ENCODE data around the gene RABIF.

RABIF gene

DNA sequence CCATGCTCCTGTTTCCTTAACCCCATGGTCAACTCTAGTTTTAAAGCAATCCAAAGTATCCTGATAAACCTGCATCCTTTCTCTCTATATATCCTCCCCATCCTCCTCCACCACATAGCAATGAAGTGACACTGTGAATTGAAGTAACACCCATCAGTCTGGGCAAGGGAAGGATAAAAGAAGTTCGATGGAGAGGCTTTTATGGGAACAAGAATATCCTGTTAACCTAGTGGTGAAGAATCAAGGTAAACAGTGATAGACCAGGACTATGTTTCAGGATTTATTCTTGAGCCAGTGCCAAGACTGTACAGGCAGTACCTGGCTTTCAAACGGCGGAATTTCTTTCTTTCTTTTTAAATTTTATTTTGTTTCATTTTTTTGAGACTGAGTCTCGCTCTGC, 17.6 kb downstream of the RABIF start:
- no peak for DNase-seq

DNA sequence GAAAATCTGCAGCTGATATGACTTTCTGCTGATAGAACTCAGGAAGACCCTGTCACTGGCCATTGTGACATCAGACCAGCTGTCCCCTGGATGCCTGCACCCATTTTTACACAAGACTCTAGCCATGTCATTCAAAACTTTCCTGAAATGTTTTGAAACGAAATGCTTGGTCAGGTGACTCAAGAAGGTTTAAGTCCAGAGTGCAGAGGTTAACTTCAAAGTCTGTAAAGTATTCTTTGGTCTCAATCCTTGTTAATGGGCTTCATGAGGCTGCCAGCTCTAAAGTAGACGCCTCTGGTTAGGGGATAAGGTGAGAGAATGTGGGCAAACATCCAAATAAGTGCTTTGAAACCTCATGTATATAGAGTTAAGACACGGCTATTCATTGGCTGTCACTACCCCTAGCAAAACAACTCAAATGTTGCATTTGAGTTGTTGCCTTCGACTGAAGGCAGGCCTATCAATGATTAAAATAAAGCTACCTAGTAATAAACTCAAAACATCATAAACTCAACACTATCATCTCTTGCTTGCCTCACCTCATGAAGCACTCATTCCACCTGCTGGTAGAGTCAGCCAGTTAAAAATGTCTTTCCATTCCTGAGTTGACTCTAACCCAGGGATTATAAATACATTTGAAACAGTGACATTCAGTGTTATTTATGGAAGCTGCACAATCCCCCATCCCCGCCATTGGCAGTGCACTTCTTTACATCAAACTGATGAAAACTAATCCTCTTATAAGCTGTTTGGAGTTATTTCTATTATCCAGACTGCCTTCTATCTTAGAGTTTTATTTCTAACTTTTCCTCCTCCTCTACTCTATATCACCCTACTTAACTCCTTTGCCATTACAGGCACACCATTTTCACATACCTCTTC, 26.0 kb downstream of the RABIF start:
- no peak for DNase-seq

DNA sequence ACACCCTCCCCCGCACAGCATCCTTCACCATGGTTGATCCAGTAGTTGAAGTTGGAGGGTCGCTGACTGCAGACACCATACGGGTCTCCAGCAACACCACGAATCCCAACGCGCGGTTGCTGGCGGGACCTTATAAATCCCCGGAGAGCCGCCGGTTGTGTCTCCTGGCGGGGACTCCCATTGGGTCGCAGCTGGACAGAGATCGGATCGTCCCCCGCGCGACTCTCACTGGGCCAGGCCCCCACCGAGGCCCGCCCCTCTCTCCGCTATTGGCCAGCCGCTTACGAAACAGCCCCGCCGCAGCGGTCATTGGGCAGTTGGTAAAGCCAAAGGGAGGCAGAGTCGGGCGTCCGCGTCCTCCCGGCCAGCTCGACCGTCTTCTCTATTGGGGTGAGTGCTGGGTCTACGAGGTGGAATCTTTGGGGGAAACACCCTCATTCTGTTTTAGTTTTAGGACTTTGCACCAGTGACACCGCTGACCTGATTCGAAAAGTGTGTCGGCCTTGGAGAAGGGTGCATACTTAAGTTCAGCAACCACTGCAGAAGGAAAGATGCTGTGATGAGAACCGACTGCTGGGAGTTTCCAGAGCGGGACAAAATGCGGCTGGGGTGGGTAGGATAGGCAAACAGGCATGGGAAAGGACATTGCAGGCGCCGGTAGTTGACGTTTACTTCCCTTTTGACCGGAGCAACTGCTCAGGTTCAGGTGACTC, 27.4 kb downstream of the RABIF start:
- peak in 4 of 5 experiments; percentile 8 to 24 (median 10) for DNase-seq

DNA sequence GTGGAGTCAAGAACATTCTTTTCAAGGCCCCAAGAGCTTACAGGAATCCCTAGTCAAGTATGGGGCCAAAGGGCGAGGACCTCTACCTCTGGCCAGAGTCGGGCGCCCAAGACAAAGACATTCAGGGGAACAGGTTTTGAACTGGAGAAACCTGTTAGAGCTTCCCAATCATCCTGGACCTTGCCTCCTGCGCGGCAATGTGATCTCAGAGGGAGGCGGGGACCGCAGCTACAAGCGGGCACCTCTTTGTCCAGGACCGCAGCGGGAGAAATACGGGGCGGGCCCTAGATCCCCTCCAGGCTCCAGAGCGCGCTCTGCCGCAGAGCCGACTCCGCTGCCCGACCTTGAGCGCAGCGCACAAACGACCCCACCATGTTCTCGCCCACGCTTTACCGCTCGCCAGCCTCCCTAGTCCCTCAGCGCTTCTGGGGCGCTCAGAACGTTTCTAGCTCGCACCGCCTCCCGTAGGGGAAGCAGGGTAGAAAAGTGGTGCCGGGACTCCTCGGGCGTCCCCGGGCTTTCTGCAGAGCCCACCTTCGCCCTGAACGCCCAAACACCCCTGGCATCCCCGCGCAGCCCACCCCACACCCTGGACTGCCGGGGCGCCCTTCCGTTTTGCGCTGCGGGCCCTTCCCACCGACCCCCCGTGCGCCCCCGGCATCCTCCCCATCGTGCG, 28.1 kb downstream of the RABIF start:
- peak in 2 of 5 experiments; percentile 3 to 35 for DNase-seq

DNA sequence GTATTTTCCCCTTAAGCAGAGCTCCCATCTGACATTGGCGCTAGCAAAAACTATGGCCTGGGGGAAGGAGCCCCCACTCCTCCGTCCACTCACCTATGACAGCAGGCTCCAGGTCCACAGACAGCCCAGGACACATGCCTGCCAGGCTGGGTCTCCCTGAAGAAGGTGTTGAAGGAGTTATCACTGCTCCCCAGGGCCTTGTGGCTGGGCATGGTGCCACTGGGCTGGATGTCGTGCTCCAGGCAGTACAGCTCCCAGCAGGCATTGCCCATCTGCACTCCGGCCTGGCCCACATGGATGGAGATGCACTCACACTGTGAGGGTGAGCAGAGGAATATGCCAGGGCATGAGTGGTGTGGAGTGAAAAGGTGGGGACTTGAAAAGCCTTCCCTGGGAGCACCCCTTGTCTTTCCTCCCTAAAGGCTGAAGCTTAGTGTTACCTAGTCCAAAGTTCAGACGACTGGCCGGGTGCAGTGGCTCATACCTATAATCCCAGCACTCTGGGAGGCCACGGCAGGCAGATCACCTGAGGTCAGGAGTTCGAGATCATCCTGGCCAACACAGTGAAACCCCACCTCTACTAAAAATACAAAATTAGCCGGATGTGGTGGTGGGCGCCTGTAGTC, 30.0 kb downstream of the RABIF start:
- no peak for DNase-seq

DNA sequence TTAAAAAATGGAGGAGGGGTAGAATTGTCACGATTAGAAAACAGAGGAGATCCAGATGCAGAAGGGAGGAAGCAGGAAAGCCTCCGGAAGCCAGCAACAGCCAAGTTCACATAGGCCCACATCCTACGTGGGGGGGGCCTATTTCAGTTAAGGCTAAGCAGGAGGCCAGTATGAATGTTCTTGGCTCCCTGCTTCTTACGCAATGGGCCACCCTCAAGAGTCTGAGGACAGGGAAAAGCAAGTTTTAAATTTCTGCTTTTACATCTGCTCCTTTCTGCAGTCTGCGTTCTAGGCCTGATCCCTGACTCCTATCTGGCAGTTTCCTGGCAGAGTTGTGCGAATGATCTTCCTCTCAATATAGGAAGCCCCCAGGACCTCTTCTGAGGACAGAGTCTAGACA, 30.6 kb downstream of the RABIF start:
- no peak for DNase-seq

DNA sequence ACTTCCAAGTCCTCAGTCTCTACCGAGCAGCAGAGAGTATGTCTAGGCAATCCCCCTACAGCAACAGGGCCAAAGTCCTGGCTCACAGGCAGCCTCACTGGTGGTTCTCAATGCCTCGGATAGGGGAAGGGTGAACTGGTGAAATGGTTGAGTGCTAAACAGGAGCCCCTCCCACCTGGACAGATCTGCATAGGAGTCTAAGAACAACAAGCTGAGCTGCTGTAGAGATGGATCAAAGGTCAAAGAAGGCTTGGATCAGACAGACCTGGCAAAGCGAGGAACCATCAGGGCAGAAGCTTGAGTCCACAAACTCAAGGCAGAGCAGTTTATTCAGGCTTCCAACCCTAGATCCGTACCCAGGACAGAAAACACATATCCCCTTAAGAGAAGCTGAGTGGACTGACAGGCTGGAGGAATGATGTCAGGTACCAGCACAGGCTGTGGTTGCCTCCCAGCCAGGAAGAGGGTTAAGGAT, 31.8 kb downstream of the RABIF start:
- DNase-seq: no peak

DNA sequence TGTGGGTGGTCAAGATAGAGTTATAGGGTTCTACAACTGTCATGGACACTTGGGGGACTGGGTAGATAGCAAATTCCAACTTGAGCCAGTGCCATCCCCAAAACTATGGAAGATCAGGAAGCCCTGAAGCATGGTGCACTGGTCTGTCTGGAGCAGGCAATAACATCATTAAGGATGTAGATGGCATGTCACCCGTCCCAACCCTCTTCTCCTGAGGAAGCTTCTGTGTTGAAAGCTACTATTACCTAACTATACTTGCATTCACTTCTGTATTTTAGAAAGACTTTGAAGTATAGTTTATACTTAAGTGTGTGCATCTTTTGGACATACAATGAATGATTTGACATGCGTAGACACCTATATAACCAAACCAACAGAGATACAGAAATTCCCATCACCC, 32.9 kb downstream of the RABIF start:
- DNase-seq: no peak

DNA sequence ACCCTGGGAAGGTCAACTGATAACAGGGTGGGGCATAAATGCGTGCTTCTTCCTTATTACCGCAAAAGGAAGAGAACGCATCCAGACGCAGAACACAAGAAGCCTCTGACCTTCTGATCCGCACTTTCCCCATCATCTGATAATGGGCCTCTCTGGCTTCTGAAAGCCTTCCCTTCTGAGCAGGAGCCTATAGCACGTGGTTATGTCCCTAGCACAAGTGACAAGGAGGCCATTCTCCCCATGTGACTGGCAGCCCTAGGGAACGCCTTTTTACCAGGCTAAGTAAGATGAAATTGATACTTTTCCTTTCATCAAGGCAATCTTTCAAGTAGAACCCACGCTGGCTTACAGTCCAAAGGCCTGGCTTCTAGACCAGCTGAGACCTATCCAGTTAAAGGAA, 34.2 kb downstream of the RABIF start:
- no peak for DNase-seq

DNA sequence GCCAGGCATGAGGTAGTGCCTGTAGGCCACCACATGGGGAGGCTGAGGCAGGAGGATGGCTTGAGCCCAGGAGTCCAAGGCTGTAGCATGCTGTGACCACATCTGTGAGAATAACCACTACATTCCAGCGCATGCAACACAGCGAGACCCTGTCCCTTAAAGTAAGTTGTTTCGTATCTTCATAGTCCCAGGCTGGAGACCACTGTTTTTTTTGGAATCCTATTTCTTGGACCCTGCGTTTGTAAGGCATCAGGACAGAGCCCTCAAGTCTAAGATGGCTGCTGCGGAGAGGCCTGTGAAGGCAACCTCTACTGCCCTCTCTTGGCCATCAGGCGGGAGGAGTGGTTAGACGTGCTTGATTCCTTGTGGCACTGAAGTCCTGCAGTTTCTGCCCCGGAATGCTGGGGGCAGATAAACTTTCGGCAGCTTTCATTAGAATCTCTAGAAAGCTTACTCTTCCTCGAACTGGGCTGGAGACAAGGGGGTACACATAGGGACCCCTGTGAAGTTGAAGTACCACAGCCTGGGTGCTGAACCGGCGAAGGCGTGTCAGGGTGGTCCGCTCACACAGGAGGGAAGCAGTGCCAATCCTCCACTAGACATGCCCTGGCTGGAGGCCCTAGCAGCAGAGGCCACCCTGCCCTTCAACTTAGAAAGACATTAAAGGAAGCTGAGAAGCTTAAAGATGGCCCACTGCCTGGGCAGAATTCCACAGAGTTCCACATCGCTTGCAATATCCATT, 36.6 kb downstream of the RABIF start:
- DNase-seq: peak in 1 of 5 experiments; percentile 56

DNA sequence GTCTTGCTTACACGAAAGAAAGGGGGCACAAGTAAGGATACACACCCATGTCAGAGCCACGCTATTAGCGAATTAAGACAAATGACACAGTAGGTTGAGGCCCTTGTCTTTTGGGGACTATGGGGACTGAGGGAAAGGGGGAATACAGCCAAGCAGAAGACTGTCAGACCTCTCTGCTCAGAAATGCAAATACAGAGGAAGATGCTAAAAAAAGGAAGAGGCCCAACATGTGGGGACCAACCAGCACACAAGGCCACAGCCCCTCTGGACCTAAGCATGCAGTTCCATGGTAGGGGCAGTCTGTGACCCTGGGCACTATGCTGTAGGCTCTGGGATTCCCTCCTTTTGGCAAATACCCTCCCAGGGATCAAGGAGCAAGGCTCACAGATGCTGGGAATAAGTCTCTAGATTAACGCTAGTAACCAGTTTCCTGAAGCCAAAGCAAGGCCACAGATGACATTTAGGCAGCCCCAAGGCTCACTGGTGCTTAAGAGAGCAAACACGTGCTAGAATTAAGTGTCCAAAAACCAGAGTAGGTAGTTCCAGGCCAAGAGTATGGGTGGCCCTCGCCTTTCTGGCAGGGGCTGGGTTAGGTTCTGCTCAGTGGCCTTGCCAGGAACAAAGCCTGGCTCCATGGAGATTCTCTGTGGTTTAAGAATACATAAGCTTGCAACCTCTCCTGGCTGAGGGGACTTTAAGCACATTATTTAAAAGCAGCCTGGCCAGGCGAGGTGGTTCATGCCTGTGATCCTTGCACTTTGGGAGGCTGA, 38.2 kb downstream of the RABIF start:
- no peak for DNase-seq

DNA sequence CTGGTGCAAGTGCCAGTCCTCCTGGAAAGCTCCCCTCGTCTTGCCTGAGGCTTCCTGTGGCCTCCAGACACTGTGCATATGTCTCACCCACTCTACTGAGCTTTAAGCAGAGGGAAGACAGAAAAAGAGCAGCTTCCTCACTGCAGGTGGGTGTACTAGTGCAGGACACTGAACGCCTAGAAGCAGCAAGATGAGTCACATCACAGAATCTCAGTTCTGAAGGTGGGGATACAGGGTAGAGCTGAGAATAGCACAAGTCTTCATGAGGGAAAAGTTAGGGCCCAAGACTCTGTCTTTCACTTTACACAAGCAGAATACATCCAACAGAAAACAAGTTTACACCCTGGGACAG, 40.8 kb downstream of the RABIF start:
- no peak for DNase-seq

DNA sequence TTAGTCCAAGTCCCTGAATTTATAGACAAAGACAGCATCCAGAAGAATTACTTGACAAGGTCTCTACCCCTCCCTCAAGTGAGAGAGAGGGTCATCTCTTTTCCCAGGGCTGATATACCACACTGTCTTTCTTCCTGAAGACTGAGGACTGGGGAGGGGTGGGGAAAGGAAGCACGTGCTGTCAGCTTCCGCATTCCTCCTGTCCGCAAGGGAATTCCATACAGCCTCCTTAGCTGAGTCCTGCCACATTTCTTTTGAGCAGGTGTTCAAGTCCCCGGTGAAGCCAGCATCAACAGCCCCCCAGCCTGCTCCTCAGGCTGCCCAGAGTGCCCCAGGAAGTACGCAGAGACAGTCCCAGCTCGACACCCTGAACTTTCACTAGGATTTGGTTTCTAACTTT, 44.0 kb downstream of the RABIF start:
- no peak for DNase-seq

DNA sequence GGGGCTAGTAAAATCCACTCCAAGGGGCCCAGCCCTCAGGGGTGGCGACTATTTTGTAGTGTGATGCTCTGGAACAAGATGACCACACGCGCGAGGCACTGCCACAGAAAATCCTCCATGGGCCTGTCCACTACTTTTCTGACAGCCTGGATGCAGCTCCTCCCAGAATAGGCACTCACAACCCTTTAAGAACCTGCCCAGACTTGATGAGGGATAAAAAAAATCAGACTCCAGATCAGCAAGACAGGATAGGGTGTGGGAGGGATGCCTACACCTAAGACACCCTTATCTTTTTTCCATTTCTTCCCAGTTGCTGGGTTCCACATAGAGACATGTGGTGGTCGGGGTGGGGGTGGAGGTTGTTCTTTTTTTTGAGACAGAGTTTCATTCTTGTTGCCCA, 44.7 kb downstream of the RABIF start:
- no peak for DNase-seq

DNA sequence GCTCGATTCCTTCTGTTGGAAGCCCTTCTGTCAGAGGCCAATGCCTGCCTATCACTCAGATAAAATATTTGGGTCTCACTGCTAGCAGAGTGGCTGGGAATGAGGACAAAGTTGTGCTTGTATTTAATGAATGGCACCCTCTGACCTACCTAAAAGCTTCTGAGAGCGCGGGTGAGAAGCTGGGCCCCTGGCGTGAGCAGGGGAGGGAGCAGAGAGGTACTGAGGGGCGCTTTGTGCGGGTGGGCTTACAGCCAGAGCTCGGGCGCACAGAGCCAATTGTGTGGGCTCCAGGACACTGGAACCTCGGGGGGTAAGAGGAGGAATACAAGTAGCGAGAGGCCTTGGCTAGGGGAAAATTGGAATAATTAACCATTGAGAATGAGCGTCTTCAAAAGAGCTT, 45.9 kb downstream of the RABIF start:
- no peak for DNase-seq

DNA sequence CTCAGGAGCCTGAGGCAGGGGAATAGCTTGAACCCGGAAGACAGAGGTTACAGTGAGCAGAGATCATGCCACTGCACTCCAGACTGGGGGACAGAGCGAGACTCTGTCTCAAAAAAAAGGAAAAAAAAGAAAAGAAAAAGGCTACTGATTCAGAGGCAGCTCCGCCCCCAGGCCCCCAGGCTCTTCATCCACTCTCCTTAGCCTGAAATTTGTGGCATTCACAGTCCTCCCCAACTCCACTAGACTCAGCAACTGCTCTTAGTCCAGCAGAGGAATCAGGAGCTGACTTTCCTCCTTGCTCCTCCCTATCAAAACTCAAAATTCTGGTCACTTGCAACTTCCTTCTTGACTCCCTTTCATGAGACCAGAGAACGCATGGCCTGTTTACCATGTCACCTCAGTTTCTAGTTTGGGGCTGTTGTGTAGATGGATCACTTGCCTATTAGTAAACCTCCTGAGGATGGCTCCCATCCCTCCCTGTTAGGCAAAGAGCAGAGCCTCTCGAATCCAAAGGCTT, 51.1 kb downstream of the RABIF start:
- no peak for DNase-seq

DNA sequence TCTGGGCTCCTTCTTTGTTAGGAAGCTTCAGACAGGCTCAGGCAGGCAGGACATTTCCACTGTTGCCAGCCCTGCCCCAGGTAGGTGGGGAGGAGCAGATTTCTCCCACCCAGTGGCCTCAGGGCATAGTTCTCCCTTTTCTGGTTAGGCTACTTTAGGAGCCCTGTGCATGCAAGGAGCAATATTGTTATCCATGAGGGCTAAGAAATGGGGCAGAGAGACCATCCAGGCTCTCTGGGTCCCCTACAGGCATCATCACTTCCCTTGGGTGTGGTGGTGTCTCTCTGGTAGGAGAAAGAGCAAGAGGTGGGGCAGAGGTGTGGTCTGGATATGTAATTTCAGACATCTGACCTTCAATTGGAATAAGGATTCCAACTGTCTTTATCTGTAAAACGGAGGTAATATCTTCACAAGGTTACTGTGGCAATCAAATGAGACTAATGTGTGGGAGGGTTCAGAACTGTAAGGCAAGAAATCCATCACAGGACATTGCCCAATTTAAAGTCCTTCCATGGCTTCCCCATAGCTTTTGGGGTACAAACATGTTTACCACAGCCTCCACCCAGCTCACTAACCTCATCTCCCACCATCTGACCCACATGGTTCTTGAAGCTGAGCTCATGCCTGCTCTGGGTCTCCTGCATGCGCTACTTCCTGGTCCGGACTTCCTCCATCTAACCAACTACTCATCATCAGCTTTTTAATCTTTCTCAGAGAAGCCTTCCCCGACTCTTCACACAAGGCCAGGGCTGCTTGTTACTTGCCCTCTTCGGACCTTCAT, 52.1 kb downstream of the RABIF start:
- DNase-seq: peak in 1 of 5 experiments; percentile 41

DNA sequence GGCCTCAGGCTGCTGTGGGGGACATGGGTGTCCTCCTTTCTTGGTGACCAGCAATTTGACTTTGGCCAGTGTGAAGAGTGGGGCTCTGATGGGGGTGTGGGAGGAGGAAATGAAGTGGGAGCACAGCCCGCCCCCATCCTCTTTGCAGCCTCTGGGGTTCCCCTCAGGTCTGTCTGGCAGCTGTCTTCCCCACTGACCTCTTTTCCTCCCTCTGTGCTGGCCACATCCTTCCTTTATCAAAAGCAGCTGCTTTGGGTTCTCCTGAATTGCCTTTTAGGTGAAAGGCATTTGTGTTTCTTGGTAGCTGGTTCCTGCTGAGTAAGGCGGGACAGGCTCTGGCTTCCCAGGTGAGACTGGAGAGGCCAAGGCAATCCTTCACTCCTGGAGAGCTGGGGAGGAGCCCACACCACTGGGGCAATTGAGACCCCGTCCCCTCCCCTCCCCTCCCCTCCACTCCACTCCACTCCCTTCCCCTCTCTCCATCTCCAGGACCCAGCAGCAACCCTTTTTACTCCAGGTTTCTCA, 53.3 kb downstream of the RABIF start:
- peak in 2 of 5 experiments; percentile 62 to 68 for DNase-seq

DNA sequence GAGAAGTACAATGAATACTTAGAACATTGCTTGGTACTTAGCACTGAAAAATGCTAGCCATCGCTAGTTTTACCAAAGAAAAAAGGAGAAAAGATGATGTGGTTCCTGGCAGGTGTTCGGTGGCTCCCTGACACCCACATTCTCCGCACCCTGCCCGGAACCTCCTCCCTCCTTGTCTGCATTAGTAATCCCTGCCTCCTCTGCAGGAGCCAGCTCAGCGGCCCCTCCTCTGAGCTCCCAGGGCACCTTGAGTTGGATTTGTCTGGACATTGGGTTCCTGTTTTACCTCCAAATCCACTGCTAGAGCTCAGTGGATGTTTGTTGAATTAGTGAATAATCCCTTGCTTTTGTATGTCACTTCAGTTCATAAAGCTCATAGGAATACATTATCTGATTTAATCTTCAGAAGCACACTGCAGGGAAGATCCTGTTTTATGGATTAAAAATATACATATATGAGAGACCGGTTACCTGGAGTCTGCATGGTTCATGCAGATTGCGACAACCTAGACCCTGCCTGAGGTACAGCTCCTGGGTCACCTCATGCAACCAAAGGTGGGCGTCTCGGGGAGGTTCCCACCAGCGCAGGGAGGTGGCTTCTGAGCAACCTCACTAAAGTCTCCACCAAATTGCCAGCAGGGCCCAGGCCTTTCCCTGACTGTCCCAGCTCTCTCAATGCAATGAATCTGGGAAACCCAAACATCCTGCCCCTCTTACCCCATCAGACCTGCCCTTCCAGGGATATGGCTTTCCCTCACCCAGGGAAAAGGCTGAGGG, 54.0 kb downstream of the RABIF start:
- DNase-seq: peak in 1 of 5 experiments; percentile 11
